ENCODE data around the gene TRMT112. TPM values are rescaled to one million over a fixed set of nuclear protein-coding genes. Genes with fewer than 3 reads are reported as not detected.
"Not testable (repeated sequence)": the region's sequence is repeated elsewhere in the genome, so short reads cannot be mapped to it uniquely, and the experiment has no call there.

Gene TRMT112
- total RNA-seq, 2 experiments from 2014 or later = 197 TPM

DNA sequence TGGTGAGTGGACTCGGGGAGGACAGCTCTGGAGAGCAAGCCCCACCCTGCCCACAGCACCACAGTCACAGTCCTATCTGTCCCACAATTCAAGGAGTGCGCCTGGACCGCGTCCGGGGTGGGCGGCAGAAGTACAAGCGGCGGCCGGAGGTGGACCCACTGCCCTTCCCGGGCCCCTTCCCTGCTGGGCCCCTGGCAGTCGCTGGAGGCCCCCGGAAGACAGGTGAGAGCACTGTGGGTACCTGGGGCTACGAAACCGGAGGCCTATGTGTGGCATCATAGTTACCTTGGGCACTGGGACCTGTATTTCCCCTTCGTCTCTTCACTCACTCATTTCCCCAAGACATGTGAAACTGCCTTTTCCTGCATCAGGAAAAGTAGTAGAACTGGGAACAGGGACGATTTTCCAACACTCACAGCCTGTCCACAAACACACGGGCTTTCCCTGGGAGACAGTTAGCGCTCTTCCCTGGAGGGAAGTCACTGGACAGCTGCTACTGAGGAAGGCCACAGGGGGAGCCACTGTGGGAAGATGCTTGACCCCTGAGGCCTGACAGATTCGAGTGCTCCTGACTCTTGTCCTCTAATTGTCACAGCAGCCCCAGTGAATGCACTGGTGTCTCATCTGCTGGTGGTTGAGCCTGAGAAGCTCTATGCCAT, 3.1 kb downstream of the TRMT112 start:
- no peak for TF ChIP-seq CTCF (IDR thresholded peaks at IDR 0.05)
- Mint-ChIP-seq H3K27ac (peak overlapping the region; percentile 36), H3K4me1 (ENCODE audit: low read depth) (peaks cover 36% of the 10 kb centered on the region), H3K4me3 (no peak overlapping the region), H3K36me3 (ENCODE audit: low read depth) (peaks cover 43% of the 10 kb centered on the region), H3K27me3 (no peaks in the 10 kb centered on the region), H3K9me3 (no peaks in the 10 kb centered on the region)
- ChIA-PET CTCF (no interaction called here), POLR2A (no interaction called here)
- ATAC-seq (no peak), DNase-seq (no peak)
- intact Hi-C loops (cut with micrococcal nuclease) = no loop called here

GRCh38 chr11:64313491-64314145, 3.7 kb downstream of the TRMT112 start:
- Mint-ChIP-seq H3K27ac (peak overlapping the region; percentile 71), H3K36me3 (ENCODE audit: low read depth) (peaks cover 40% of the 10 kb centered on the region), H3K4me1 (ENCODE audit: low read depth) (peaks cover 32% of the 10 kb centered on the region), H3K4me3 (no peak overlapping the region), H3K27me3 (no peaks in the 10 kb centered on the region), H3K9me3 (no peaks in the 10 kb centered on the region)
- ChIA-PET CTCF (no interaction called here), POLR2A (interaction anchor here (0.6 to 1.4 kb wide), 2 partner anchors 10 to 28 kb away, joined by 4 read pairs; no protein-coding TSS in a partner anchor)
- ATAC-seq = no peak
- no peak for TF ChIP-seq CTCF (IDR thresholded peaks at IDR 0.05)
- intact Hi-C loops (cut with micrococcal nuclease) = no loop called here
- DNase-seq = no peak

- CTCF ChIA-PET = interaction anchor here (1.9 kb wide), 1 partner anchor 19 kb away, joined by 6 read pairs; no protein-coding TSS in a partner anchor
- peaks cover 32% of the 10 kb centered on the region for H3K4me1 Mint-ChIP-seq (ENCODE audit: low read depth)
- DNase-seq = no peak
- POLR2A ChIA-PET = interaction anchor here (0.8 to 1.4 kb wide), 4 partner anchors 28 to 73 kb away, joined by 3 to 4 read pairs (median 3); no protein-coding TSS in a partner anchor
- intact Hi-C loops (cut with micrococcal nuclease) = no loop called here
- no peak for ATAC-seq
- no peaks in the 10 kb centered on the region for H3K9me3 Mint-ChIP-seq
- H3K27ac Mint-ChIP-seq = peak overlapping the region; percentile 71
- no peak for TF ChIP-seq CTCF (IDR thresholded peaks at IDR 0.05)
- H3K36me3 Mint-ChIP-seq (ENCODE audit: low read depth) = peaks cover 37% of the 10 kb centered on the region
- no peak overlapping the region for H3K4me3 Mint-ChIP-seq
- no peaks in the 10 kb centered on the region for H3K27me3 Mint-ChIP-seq
Measured at GRCh38 chr11:64312947-64313346, 4.4 kb downstream of the TRMT112 start.

GRCh38 chr11:64307795-64308194, 9.6 kb downstream of the TRMT112 start:
- Mint-ChIP-seq H3K27ac (peak overlapping the region; percentile 3), H3K4me3 (peak overlapping the region; percentile 7), H3K4me1 (ENCODE audit: low read depth) (peaks cover 33% of the 10 kb centered on the region), H3K36me3 (ENCODE audit: low read depth) (peaks cover 23% of the 10 kb centered on the region)
- POLR2A ChIA-PET = interaction anchor here (4.8 kb wide), 1 partner anchor 9 kb away, joined by 35 read pairs; the partner anchor contains the start of genes PRDX5 and TRMT112
- not testable (repeated sequence) for ATAC-seq, H3K27me3 Mint-ChIP-seq, DNase-seq, H3K9me3 Mint-ChIP-seq
- CTCF ChIA-PET = interaction anchor here (1.1 to 6.0 kb wide), 2 partner anchors 9 to 24 kb away, joined by 3 to 29 read pairs; partner anchors contain the start of genes PRDX5 and TRMT112
- intact Hi-C loops (cut with micrococcal nuclease) = loop anchor here (10.0 kb wide), 1 partner anchor 63 kb away; the partner anchor contains the start of genes FKBP2 and PPP1R14B

DNA sequence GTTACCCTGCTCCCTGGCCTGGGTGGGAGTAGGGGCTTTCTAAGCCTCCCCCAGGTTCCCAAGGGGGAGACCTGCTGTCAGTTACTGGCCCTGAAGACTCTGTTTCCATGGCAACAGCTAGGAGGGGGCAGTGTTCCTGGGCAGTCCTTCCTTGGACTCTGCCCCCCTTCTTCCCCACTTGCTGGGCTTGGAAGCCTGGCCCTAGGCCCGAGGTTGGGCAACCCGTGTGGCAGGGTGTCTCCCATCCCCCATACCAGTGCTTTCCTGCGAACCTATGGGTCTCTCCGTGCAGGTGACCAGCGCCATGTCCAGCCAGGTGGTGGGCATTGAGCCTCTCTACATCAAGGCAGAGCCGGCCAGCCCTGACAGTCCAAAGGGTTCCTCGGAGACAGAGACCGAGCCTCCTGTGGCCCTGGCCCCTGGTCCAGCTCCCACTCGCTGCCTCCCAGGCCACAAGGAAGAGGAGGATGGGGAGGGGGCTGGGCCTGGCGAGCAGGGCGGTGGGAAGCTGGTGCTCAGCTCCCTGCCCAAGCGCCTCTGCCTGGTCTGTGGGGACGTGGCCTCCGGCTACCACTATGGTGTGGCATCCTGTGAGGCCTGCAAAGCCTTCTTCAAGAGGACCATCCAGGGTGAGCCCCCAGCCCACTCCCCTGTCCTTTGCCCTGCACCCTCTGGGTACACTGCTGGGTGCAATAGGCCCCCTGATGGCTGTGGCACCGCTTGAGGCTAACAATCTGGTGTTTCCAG, 10.3 kb downstream of the TRMT112 start:
- peaks cover 28% of the 10 kb centered on the region for H3K4me1 Mint-ChIP-seq (ENCODE audit: low read depth)
- no peaks in the 10 kb centered on the region for H3K9me3 Mint-ChIP-seq
- intact Hi-C loops (cut with micrococcal nuclease) = loop anchor here (10.0 kb wide), 1 partner anchor 62 kb away; the partner anchor contains the start of genes FKBP2 and PPP1R14B
- peaks cover 21% of the 10 kb centered on the region for H3K36me3 Mint-ChIP-seq (ENCODE audit: low read depth)
- H3K27me3 Mint-ChIP-seq = no peaks in the 10 kb centered on the region
- no peak for DNase-seq
- no peak for ATAC-seq
- ChIA-PET POLR2A (interaction anchor here (0.8 to 4.8 kb wide), 3 partner anchors 10 to 34 kb away, joined by 3 to 35 read pairs (median 3); partner anchors contain the start of genes CCDC88B, PRDX5 and TRMT112), CTCF (interaction anchor here (1.1 to 6.0 kb wide), 3 partner anchors 10 to 55 kb away, joined by 3 to 29 read pairs (median 4); partner anchors contain the start of genes PLCB3, PRDX5 and TRMT112)
- no peak for TF ChIP-seq CTCF (IDR thresholded peaks at IDR 0.05)
- peak overlapping the region; percentile 90 for H3K4me3 Mint-ChIP-seq
- H3K27ac Mint-ChIP-seq = peak overlapping the region; percentile 89

All from activated CD8-positive, alpha-beta T cell treated with anti-CD3 and anti-CD28 coated beads for 36 hours (primary cell).